Measurements from ENCODE around the gene OR6C75. TPM values are rescaled to one million over a fixed set of nuclear protein-coding genes. Genes with fewer than 3 reads are reported as not detected.
A peak's percentile ranks its signal among the peaks of the same experiment; 100 is the strongest.
"Not testable (repeated sequence)": the region's sequence is repeated elsewhere in the genome, so short reads cannot be mapped to it uniquely, and the experiment has no call there.

OR6C75 gene
- total RNA-seq (2021) = not detected in 2 replicates
- not detected for Bru-seq, nascent RNA
- BruChase-seq, experiment 1, labeled RNA remaining after a 2-hour chase = not detected
- BruChase-seq, experiment 2, labeled RNA remaining after a 6-hour chase = not detected
- long read RNA-seq = 0 reads

GRCh38 chr12:55362675-55363074 lies at the start of gene OR6C75:
Gene OR6C75, plus strand, starts transcription at chr12:55362975. Its CDS starts 2,136 bp downstream, at chr12:55365111.
- H3K36me3 ChIP-seq (ENCODE audit: low read depth) = no peaks in the 10 kb centered on the region
- no peaks in the 10 kb centered on the region for H4K20me1 ChIP-seq (ENCODE audit: insufficient read depth)
- ChIA-PET CTCF (no interaction called here), POLR2A (ENCODE audit: unreplicated experiment) (no interaction called here)
- no peak within 1 kb of the TSS for H3K27ac ChIP-seq
- H3K4me1 ChIP-seq (replicated peaks; ENCODE audit: insufficient read depth) = no peaks in the 10 kb centered on the region
- no peaks in the 10 kb centered on the region for H3F3A ChIP-seq (ENCODE audit: insufficient read depth, low read depth)
- no peak within 1 kb of the TSS for H3K4me3 ChIP-seq
- H2AFZ ChIP-seq = no peak within 1 kb of the TSS
- BruUV-seq (replicated peaks) = no TSS peak
- TF ChIP-seq CTCF (conservative IDR thresholded peaks at IDR 0.05) (no peak), EZH2 (IDR thresholded peaks at IDR 0.05; ENCODE audit: low read depth) (no peak)
- no peak within 1 kb of the TSS for H3K4me2 ChIP-seq
- no peaks in the 10 kb centered on the region for H3K79me2 ChIP-seq (ENCODE audit: low read depth)
- DNase-seq = no peak
- H3K27me3 ChIP-seq (ENCODE audit: insufficient read depth, low read depth) = no peaks in the 10 kb centered on the region
- H3K9me2 ChIP-seq (ENCODE audit: insufficient read depth) = no peaks in the 10 kb centered on the region
- no peaks in the 10 kb centered on the region for H3K9me3 ChIP-seq (ENCODE audit: insufficient read depth, low read depth)
- intact Hi-C loops (cut with micrococcal nuclease; ENCODE audit: unreplicated experiment) = no loop called here

GRCh38 chr12:55314043-55314442 lies 48.7 kb upstream of the OR6C75 start, which contains the start of gene OR6C1:
Gene OR6C1, plus strand, starts transcription at chr12:55314343. Its CDS starts 6,257 bp downstream, at chr12:55320600.
- CTCF ChIA-PET = no interaction called here
- Histone ChIP-seq H3K27me3 (ENCODE audit: insufficient read depth, low read depth) (no peaks in the 10 kb centered on the region), H3K27ac (no peak within 1 kb of the TSS), H4K20me1 (ENCODE audit: insufficient read depth) (no peaks in the 10 kb centered on the region), H3K4me2 (no peak within 1 kb of the TSS), H3K9me2 (ENCODE audit: insufficient read depth) (no peaks in the 10 kb centered on the region), H3K9me3 (ENCODE audit: insufficient read depth, low read depth) (no peaks in the 10 kb centered on the region), H3K4me1 (replicated peaks; ENCODE audit: insufficient read depth) (no peaks in the 10 kb centered on the region), H2AFZ (no peak within 1 kb of the TSS), H3K36me3 (ENCODE audit: low read depth) (no peaks in the 10 kb centered on the region), H3K79me2 (ENCODE audit: low read depth) (no peaks in the 10 kb centered on the region), H3K4me3 (no peak within 1 kb of the TSS), H3F3A (ENCODE audit: insufficient read depth, low read depth) (no peaks in the 10 kb centered on the region)
- TF ChIP-seq CTCF (conservative IDR thresholded peaks at IDR 0.05) (no peak), EZH2 (IDR thresholded peaks at IDR 0.05; ENCODE audit: low read depth) (no peak)
- POLR2A ChIA-PET (ENCODE audit: unreplicated experiment) = no interaction called here
- intact Hi-C loops (cut with micrococcal nuclease; ENCODE audit: unreplicated experiment) = no loop called here
- BruUV-seq (replicated peaks) = no TSS peak
- no peak for DNase-seq

GRCh38 chr12:55320201-55320600 lies 42.6 kb upstream of the OR6C75 start:
- no peaks in the 10 kb centered on the region for H4K20me1 ChIP-seq (ENCODE audit: insufficient read depth)
- CTCF ChIA-PET = no interaction called here
- no TSS peak for BruUV-seq (replicated peaks)
- DNase-seq = no peak
- no peaks in the 10 kb centered on the region for H3K9me3 ChIP-seq (ENCODE audit: insufficient read depth, low read depth)
- no peaks in the 10 kb centered on the region for H3F3A ChIP-seq (ENCODE audit: insufficient read depth, low read depth)
- H3K9me2 ChIP-seq (ENCODE audit: insufficient read depth) = no peaks in the 10 kb centered on the region
- intact Hi-C loops (cut with micrococcal nuclease; ENCODE audit: unreplicated experiment) = no loop called here
- H3K27me3 ChIP-seq (ENCODE audit: insufficient read depth, low read depth) = no peaks in the 10 kb centered on the region
- no peak overlapping the region for H3K4me3 ChIP-seq
- no peak for TF ChIP-seq CTCF (conservative IDR thresholded peaks at IDR 0.05)
- TF ChIP-seq EZH2 (IDR thresholded peaks at IDR 0.05; ENCODE audit: low read depth) = no peak
- POLR2A ChIA-PET (ENCODE audit: unreplicated experiment) = no interaction called here
- H3K4me2 ChIP-seq = no peak overlapping the region
- no peak overlapping the region for H2AFZ ChIP-seq
- H3K4me1 ChIP-seq (replicated peaks; ENCODE audit: insufficient read depth) = no peaks in the 10 kb centered on the region
- no peaks in the 10 kb centered on the region for H3K79me2 ChIP-seq (ENCODE audit: low read depth)
- no peak overlapping the region for H3K27ac ChIP-seq
- no peaks in the 10 kb centered on the region for H3K36me3 ChIP-seq (ENCODE audit: low read depth)

GRCh38 chr12:55325801-55326200 lies 37.0 kb upstream of the OR6C75 start:
- CTCF ChIA-PET = not testable (repeated sequence)

More at GRCh38 chr12:55325801-55326200, 37.0 kb upstream of the OR6C75 start:
- POLR2A ChIA-PET (ENCODE audit: unreplicated experiment); intact Hi-C loops (cut with micrococcal nuclease; ENCODE audit: unreplicated experiment); H3K36me3 ChIP-seq (ENCODE audit: low read depth); H3K79me2 ChIP-seq (ENCODE audit: low read depth); H3K4me3 ChIP-seq; H3K27ac ChIP-seq; DNase-seq; H4K20me1 ChIP-seq (ENCODE audit: insufficient read depth); H3K4me1 ChIP-seq (replicated peaks; ENCODE audit: insufficient read depth); H3K9me2 ChIP-seq (ENCODE audit: insufficient read depth); H3F3A ChIP-seq (ENCODE audit: insufficient read depth, low read depth); H2AFZ ChIP-seq; BruUV-seq (replicated peaks); H3K27me3 ChIP-seq (ENCODE audit: insufficient read depth, low read depth); H3K9me3 ChIP-seq (ENCODE audit: insufficient read depth, low read depth): not testable (repeated sequence)
- 0 out of 2 replicates have a peak overlapping the region, but pooled peaks have one; percentile 6 for H3K4me2 ChIP-seq

Measured in PC-9 (cell line).